ENCODE data around the gene GDPGP1.

GRCh38 chr15:90232941-90233386 lies 1.0 kb upstream of the GDPGP1 start:
- TF ChIP-seq, protein P1, sequence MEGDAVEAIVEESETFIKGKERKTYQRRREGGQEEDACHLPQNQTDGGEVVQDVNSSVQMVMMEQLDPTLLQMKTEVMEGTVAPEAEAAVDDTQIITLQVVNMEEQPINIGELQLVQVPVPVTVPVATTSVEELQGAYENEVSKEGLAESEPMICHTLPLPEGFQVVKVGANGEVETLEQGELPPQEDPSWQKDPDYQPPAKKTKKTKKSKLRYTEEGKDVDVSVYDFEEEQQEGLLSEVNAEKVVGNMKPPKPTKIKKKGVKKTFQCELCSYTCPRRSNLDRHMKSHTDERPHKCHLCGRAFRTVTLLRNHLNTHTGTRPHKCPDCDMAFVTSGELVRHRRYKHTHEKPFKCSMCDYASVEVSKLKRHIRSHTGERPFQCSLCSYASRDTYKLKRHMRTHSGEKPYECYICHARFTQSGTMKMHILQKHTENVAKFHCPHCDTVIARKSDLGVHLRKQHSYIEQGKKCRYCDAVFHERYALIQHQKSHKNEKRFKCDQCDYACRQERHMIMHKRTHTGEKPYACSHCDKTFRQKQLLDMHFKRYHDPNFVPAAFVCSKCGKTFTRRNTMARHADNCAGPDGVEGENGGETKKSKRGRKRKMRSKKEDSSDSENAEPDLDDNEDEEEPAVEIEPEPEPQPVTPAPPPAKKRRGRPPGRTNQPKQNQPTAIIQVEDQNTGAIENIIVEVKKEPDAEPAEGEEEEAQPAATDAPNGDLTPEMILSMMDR (IDR thresholded peaks at IDR 0.05): no peak; the same call in 1 of the 2 replicates
- TF ChIP-seq REST (IDR thresholded peaks at IDR 0.05; ENCODE audit: insufficient read depth in 1 of 2, low read depth in 2 of 2, low read length in 1 of 2): no peak
- no peak for TF ChIP-seq SIN3A (IDR thresholded peaks at IDR 0.05; ENCODE audit: borderline replicate concordance, insufficient read depth, low read depth, low read length)
